Measurements from ENCODE around the gene SDR42E2. TPM values are rescaled to one million over a fixed set of nuclear protein-coding genes. Genes with fewer than 3 reads are reported as not detected.

The SDR42E2 gene
- total RNA-seq, 2 experiments from 2014 or later, result 0.29 TPM; not detected in 1

DNA sequence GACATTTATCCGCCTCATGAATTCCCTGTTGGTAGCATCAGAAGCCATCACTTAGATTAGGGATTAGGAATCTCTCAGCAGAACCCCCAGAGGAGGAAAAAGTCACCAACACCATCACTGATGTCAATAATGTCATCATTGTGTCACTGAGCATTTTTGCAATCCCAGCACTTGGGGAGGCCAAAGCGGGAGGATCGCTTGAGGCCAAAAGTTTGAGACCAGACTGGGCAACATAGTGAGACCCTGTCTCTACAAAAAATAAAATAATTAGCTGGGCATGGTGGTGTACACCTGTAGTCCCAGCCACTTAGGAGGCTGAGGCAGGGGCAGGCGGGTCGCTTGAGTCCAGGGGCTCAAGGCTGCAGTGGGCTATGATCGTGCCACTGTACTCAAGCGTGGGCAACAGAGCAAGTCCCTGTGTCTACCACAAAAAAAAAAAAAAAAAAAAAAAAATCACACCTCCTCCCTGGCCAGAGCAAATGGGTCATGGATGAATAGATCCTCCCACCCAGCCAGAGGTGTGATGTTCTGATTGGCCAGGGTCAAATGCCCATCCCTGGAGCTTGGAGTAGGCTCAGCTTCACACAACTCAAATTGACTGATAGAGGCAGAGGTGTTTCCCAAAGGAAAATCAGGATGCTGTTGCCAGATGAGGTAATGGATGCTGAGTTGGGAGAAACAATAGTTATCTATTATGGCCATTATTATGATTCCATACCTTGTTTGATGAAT is 38.4 kb upstream of the SDR42E2 start:
- POLR2A ChIA-PET, result interaction anchor here (0.7 kb wide), 1 partner anchor 45 kb away, joined by 4 read pairs; no protein-coding TSS in a partner anchor
- Histone ChIP-seq H2AFZ (ENCODE audit: low read length) (no peak overlapping the region), H3K27ac (ENCODE audit: low read depth, low read length, poor library complexity, severe bottlenecking) (no peak overlapping the region), H3K9me3 (ENCODE audit: low read length) (no peaks in the 10 kb centered on the region), H3K4me3 (ENCODE audit: low read depth, low read length, poor library complexity, severe bottlenecking) (no peak overlapping the region), H3K36me3 (ENCODE audit: insufficient read depth, low read length) (no peaks in the 10 kb centered on the region), H3K9me2 (ENCODE audit: insufficient read depth, low read length) (no peaks in the 10 kb centered on the region), H4K20me1 (ENCODE audit: insufficient read depth, low read length) (no peaks in the 10 kb centered on the region), H3K79me2 (ENCODE audit: insufficient read depth, low read depth, low read length) (no peaks in the 10 kb centered on the region), H3K4me2 (ENCODE audit: low read length) (no peak overlapping the region), H3K4me1 (ENCODE audit: insufficient read depth, low read length, poor library complexity, severe bottlenecking) (no peaks in the 10 kb centered on the region)
- no peak for TF ChIP-seq EZH2phosphoT487 (IDR thresholded peaks at IDR 0.05; ENCODE audit: borderline replicate concordance, low read depth, low read length)
- TF ChIP-seq, protein P1, sequence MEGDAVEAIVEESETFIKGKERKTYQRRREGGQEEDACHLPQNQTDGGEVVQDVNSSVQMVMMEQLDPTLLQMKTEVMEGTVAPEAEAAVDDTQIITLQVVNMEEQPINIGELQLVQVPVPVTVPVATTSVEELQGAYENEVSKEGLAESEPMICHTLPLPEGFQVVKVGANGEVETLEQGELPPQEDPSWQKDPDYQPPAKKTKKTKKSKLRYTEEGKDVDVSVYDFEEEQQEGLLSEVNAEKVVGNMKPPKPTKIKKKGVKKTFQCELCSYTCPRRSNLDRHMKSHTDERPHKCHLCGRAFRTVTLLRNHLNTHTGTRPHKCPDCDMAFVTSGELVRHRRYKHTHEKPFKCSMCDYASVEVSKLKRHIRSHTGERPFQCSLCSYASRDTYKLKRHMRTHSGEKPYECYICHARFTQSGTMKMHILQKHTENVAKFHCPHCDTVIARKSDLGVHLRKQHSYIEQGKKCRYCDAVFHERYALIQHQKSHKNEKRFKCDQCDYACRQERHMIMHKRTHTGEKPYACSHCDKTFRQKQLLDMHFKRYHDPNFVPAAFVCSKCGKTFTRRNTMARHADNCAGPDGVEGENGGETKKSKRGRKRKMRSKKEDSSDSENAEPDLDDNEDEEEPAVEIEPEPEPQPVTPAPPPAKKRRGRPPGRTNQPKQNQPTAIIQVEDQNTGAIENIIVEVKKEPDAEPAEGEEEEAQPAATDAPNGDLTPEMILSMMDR (conservative IDR thresholded peaks at IDR 0.05; ENCODE audit: low read length), result no peak
- CTCF ChIA-PET (ENCODE audit: unreplicated experiment), result no interaction called here
- no peak for DNase-seq (ENCODE audit: low spot score)
- intact Hi-C loops (cut with micrococcal nuclease; ENCODE audit: unreplicated experiment), result no loop called here
- no TSS peak for BruUV-seq (replicated peaks)

DNA sequence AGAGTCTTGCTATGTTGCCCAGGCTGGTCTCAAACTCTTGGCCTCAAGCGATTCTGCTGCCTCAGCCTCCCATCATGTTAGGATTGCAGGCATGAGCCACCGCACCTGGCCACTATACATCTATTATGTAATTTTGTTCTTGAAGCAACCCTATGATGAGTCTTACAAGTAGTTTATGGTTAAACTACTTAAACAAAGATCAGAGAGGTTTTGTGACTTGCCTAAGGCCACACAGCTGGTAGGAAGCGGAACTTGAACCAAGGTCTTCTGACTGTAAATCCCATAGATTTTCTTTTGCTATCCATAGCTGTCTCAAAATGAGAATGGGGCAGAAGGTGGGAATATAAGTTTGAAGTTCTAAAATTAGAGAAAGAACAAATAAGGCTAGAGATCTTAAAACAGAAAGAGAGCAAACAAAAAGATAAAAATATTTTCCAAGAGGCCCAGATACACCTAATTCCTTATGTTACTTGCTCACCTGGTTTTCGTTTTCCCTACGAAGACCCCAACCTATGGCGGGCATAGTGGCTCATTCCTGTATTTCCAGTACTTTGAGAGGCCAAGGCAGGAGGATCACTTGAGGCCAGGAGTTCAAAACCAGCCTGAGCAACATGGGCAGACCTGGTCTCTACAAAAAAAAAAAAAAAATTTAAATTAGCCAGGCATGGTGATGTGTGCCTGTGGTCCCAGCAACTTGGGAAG is 37.6 kb upstream of the SDR42E2 start:
- Histone ChIP-seq H3K27ac (ENCODE audit: low read depth, low read length, poor library complexity, severe bottlenecking) (no peak overlapping the region), H3K4me3 (ENCODE audit: low read depth, low read length, poor library complexity, severe bottlenecking) (no peak overlapping the region), H3K4me1 (ENCODE audit: insufficient read depth, low read length, poor library complexity, severe bottlenecking) (no peaks in the 10 kb centered on the region), H3K36me3 (ENCODE audit: insufficient read depth, low read length) (no peaks in the 10 kb centered on the region), H2AFZ (ENCODE audit: low read length) (no peak overlapping the region), H3K79me2 (ENCODE audit: insufficient read depth, low read depth, low read length) (no peaks in the 10 kb centered on the region), H3K4me2 (ENCODE audit: low read length) (no peak overlapping the region), H3K9me2 (ENCODE audit: insufficient read depth, low read length) (no peaks in the 10 kb centered on the region), H3K9me3 (ENCODE audit: low read length) (no peaks in the 10 kb centered on the region), H4K20me1 (ENCODE audit: insufficient read depth, low read length) (no peaks in the 10 kb centered on the region)
- DNase-seq (ENCODE audit: low spot score), result no peak
- BruUV-seq (replicated peaks), result no TSS peak
- ChIA-PET POLR2A (interaction anchor here (0.7 kb wide), 1 partner anchor 46 kb away, joined by 4 read pairs; no protein-coding TSS in a partner anchor), CTCF (ENCODE audit: unreplicated experiment) (no interaction called here)
- TF ChIP-seq EZH2phosphoT487 (IDR thresholded peaks at IDR 0.05; ENCODE audit: borderline replicate concordance, low read depth, low read length), result no peak
- TF ChIP-seq, protein P1 (conservative IDR thresholded peaks at IDR 0.05; ENCODE audit: low read length), result no peak
- intact Hi-C loops (cut with micrococcal nuclease; ENCODE audit: unreplicated experiment), result no loop called here
